DMS53 (cell line): ENCODE measurements around the gene FCHO2.

Source experiments
- DNase-seq: peaks from one replicate; lab custom pipeline; 2025; lab: John Stamatoyannopoulos, UW

The FCHO2 gene

DNA sequence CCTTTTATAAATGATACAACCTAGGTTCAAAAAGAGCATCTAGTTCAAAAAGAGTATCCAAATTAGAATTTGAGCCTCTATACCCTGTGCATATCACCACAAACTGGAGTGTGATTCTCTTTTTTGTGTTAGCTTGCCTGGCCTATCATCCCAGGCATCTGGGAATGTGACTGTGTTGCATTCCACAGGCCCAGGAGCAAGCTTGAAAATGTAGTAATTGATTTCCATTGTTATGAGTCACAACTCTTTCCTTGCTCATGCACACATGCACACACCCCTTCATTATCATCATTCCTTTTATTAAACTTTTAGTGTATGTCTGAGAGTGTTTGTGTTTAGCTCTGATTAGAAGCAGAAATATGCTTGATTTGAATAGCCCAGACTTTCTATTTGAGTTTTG lies 75.2 kb downstream of the FCHO2 start:
- no peak for DNase-seq

DNA sequence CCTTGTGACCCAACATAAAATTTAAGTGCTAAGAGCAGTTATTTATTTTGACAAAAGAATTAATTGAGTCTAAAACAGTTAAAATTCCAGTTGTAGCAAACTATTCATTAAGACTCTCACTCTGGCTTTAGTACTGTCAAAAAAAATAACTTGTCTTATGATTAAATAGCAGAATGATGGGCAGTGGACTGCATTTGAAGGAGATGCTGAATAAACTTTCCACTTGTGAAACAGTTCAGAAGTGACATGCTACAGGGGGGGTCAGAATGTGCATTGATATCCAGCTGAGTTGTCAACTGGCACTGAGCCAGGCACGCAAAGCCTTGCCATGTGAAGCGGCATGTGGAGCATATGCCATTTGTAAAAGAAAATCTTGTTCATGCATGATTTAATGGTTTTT lies 76.0 kb downstream of the FCHO2 start:
- no peak for DNase-seq

DNA sequence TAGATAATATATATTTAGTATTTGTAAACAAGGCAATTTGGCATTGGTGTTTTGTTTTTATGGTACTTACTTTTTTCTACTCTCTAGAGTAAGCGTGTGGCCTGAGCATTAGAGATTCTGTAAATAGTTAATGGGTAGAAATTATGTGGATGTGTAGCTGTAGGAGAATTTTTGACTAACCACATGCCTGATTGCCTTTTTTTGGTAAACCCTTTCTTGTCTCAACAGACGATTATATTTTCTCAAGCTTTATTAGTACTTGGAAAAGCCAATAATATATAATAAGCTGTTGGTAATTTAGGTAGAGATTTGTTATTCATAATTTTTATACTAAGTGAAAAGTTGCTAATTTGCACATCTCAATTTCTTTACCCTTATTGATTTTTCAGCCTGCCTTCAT lies 76.8 kb downstream of the FCHO2 start:
- no peak for DNase-seq

DNA sequence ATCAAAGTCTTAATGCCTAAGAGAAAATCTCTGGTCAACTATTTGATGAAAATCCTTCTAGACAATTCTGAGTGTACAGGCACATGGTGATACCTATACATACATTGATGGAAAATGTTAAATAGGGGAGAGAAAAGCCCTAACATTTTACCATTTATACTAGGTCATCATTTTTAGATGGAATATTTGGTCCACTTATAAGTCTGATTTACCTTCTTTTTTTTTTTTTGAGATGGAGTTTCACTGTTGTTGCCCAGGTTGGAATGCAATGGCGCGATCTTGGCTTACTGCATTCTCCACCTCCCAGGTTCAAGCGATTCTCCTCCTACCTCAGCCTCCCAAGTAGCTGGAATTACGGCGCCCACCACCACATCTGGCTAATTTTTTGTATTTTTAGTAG lies 81.7 kb downstream of the FCHO2 start:
- no peak for DNase-seq

DNA sequence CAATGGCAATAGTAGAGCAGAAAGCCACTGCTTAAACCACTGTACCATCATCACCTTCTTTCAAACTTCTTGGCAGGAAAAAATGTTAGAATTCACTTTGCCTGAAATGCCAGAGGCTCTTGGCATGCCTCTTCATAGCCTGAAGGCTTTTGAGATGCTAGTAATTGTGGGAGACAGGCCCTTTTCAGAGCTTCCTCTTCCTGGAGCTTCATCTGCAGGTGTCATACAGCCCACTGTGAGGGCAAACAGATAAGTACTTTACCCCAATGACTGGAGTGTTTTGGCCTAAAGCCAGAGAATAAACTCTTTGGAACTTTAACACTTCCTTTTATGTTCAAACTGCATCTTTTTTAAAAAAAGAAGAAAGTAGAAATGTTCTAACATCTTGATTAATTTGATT lies 83.2 kb downstream of the FCHO2 start:
- DNase-seq: peak; percentile 54

DNA sequence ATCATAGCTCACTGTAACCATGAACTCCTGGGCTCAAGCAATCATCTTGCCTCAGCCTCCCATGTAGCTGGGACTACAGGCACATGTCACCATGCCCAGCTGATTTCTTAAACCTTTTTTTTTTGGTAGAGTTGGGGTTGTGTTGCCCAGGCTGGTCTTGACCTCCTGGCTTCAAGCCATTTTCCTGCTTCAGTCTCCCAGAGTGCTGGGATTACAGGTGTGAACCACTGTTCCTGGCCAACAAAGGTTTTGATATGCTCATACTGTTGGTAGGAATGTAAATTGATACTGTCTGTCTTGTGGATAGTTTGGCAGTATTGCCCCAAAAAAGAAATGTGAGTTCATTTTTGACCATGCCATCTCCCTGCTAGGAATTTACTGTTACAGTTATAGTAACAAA lies 87.2 kb downstream of the FCHO2 start:
- DNase-seq: no peak

DNA sequence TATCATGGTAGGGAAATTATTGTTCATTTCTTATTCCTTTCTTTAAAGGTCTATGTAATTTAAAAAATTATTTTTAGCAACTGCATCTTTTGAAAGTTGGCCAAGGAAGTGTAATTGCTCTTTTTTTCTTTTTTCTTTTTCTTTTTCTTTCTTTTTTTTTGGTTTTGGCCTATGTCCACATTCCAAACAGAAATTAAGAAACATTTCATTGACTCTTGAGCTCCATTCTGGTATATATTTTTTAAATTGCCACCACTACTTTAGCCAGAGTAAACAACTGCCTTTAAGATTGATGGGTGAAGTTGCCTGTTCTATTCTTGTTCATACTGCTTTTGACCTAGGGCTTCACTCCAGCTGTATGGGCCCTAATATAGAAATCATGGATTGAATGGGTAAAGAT lies 88.7 kb downstream of the FCHO2 start:
- no peak for DNase-seq

DNA sequence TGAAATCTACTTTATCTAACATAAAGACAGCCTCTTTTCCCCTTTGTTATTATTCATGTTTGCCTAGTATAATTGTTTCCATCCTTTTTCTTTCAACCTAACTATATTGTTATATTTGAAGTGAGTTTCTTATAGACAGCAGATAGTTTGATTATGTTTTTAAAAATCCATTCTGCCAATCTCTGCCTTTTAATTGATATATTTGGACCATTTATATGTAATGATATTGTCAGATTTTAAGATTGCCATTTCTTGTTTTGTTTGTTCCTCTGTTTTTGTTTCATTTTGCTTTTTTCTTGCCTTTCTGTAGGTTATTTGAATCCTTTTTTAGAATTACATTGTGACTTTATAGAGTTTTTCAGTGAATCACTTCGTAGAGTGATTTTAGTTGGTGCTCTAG lies 89.8 kb downstream of the FCHO2 start:
- DNase-seq: no peak

DNA sequence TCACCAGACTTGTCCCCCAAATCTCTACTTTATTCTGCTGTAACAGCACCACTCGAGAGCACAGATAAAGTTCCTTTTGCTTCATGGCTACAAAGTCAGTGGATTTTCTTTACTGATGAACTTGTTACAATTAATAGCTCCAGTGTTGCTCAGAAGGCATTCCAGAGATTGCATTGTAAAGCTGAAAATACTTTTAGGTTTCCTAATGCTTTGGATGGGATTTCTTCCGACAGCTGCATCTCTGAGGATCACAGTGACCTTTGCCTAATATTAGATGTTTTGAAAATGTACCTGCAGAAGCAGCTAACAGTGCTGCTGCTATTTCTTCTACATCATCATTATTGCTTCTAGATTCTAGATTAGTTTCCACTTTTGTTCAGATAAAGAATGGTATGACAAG lies 105.8 kb downstream of the FCHO2 start:
- no peak for DNase-seq

DNA sequence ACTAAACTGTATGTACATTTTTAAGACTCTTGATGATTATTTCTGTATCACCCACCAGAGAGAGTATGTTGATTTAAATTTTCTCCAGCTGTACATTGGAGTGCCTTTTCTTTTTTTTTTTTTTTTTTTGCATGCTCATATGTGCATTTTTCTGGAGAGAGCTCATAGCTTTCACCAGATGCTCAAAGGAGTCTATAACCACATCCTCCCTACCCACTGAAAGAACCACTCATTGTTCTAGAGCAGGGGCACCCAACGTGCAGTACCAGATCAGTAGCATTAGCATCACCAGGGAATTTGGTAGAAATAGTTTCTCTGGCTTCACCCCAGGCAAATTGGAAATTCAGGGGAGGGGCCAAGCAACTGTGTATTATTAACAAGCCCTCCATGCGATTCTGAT lies 110.6 kb downstream of the FCHO2 start:
- DNase-seq: no peak

DNA sequence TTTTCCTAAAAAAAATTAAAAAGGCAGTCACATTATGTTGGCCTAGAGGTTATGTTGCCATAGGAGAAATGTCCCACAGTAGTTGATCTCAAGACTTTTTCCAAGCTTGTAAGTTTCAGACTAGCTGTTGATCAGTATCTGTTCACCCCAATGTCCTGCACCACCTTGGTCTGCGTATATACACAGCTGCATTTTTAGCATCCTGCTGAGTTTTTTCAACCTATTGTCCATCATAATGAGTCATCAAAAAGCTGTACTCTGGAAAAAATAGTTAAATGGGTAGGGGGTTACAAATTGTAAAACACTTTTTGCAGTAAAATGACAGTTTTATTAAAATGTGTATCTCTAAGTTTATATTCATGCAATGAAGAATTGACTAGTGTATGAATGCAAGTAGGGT lies 111.4 kb downstream of the FCHO2 start:
- DNase-seq: peak; percentile 26

DNA sequence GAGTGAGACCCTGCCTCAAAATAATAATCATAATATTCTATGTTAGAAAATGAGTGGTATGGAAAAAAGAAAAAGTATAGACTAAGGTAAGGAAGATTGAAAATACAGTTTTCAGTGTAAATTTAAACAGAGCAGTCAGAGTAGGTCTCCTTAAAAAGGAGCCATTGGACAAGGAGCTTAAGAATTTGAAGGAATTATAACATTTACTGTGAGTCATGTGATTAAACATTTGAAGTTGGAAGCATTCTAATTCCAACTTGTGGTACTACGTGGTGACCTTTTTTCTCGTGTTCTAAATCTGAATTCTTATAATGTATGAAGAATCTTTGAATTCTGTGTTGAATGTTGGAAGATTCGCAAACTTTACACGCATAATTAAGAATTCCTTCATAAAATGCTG lies 125.3 kb downstream of the FCHO2 start:
- DNase-seq: no peak

DNA sequence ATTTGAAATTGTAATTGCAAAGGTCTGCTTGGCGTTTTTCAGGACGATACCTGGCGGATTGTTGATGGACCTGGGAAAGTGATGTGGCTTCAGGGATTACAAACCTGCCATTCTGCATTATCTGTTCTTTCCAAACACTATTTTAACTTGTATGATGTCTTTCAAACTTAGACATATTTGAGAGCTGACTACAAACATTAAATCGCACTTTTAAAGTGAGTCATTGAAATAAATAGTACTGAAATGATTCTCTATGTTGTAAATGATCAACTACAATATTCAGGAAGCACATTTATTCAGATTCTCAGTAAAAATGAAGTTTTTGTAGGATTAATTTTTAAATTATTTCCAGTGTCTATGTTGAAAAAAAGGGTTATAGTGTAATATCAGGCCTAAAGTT lies 132.2 kb downstream of the FCHO2 start:
- no peak for DNase-seq

DNA sequence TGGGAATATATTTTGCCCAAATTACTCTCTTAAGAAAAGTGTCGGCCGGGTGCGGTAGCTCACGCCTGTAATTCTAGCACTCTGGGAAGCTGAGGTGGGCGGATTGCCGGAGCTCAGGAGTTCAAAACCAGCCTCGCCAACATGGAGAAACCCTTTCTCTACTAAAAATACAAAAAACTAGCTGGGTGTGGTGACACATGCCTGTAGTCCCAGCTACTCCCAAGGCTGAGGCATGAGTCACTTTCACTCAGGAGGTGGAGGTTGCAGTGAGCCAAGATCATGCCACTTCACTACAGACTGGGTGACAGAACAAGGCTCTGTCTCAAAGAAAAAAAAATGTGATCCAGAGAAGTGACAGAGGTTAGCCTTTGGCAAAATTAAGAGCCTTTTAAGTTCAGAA lies 138.1 kb downstream of the FCHO2 start:
- peak; percentile 26 for DNase-seq

DNA sequence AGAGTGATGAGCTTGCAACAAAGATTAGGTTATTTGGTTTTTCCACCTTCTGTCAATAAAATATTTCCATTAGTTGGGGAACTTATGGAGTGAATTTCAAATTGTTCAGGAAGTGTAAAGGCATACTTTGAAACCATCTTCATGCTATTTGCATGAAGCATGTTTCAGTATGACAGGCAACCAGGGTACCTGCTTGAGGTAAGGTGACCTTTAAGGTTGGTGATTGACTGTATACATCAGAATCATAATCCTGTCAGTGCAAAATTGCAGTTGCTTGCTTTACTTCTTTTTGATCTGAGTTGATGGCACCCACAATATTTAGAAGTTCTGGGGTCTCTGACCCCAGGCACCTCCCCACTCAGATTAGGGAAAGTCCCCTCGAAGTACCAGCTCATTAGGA lies 138.6 kb downstream of the FCHO2 start:
- DNase-seq: no peak

DNA sequence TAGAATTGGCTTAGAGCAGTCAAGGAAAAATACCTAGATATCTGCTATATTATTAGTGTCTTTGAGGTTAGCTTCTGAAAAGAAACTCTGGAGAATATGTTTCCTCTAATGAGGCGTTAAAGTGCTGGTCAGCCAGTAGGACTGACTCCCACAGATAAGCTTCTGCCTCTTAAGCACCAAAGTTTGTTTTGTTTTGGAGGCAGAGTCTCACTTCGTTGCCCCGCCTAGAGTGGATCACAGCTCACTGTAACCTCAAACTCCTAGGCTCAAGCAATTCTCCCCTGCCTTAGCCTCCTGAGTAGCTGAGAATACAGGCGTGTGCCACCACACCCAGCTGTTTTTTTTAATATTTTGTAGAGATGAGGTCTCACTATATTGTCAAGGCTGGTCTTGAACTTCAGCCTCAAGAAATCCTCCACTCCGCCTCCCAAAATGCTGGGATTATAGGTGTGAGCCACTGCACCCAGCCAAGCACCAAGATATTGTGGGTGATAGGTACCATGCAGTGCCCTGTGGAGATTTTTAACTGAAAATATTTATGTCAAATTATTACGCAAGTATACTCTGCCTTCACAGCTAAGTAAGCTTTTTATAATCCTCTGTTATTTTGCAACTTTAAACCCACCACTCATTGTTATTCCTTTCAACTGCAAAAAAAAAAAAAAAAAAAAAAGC lies 139.9 kb downstream of the FCHO2 start:
- DNase-seq: no peak

DNA sequence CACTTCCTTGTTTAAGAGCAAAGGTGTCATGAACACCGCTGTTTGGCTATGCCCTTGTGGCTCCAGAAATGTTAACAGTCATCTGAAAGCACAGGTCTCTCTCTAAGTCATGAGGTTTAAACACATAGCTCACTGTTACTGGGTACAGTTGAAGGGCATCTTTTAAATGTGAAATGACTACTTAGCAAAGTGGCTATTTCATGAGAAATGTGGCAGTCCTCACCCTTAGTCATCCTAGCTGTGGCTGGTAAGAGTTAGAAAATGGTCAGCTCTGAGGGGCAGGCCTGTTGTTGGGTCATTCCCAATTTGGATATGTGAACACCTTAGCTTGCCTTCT lies 140.4 kb downstream of the FCHO2 start:
- peak; percentile 25 for DNase-seq

DNA sequence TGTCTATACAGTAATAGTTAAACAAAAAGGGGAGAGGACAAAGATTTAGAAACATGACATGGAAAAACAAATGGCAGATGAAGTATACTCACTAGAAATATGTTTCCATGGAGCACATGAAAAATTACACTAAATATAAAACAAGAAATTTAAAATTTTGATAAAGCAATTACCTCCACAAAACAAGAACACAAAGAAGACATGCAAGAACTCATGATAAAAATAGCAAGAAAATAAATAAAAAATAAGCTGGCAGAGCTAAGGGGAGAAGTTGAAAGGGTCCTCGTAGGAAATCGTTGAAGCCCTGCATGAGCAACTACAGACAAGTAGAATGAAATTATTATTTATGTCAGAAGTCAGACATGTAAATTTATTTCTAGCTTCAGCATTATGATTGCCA lies 141.9 kb downstream of the FCHO2 start:
- no peak for DNase-seq

DNA sequence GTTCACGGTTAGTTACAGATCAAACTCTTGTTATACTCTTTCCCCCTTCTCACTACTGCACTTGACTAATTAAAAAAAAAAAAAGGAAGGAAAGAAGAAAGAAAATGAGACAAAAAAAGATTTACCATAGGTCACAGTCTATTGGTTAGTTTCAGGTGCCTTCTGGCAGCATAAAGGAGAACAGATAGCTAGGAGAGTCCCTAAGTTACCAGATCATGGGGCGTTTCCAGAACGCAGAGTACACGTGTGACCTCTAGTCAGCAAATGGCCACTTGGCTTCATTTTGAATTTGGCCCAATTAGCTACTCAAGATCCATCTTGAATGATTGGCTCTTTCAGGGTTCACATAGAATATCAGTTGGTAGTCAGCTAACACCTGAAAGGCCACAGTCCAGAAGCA lies 144.3 kb downstream of the FCHO2 start:
- no peak for DNase-seq

DNA sequence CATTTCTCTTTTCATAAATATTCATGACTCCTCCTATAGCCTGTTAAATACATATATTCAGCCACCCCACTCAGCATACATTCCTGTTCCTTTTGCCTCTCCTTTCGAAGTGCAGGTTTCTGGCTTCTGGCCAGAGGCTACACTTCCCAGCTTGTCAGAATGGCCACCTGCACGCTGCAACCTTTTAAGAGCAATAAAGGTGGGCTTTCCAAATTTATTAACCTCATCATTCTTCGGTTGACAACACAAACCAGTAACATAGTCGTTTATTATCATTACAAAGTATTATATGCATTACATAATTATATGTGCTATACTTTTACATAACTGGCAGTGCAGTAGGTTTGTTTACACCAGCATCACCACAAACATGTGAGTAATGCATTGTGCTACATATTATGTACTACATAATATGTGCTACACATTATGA lies 148.0 kb downstream of the FCHO2 start:
- DNase-seq: peak; percentile 25

DNA sequence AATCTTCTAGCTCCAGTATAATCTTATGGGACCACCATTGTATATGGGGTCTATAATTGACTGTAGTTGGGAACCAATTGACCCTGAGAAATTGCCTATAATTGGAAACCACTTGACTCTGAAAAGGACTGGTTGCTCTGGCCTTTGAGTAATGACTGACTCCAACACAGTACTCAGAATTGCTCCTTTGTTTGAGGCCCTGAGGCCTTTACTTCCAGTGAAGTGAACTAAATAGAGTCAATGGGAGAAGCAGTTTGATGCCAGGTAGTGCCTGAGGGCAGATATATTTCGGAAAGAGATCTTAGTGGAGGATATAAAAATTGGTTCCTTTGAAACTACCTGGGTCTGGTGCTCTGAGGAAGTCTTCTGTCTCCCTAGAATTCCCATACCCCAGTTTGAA lies 148.5 kb downstream of the FCHO2 start:
- DNase-seq: no peak

DNA sequence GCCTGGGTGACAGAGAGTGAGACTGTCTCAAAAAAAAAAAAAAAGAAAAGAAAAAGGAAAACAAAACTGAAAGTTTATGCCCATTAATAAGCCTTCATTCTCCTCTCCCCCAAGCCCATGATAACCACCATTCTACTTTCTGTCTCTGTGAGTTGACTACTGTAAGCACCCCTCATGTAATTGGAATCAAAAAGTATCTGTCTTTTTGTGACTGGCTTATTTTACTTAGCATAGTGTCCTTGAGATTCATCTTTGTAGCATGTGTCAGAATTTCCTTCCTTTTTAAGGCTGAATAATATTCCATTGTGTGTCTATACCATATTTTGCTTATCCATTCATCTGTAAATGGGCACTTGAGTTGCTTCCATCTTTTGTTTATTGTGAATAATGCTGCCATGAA lies 150.5 kb downstream of the FCHO2 start:
- no peak for DNase-seq

DNA sequence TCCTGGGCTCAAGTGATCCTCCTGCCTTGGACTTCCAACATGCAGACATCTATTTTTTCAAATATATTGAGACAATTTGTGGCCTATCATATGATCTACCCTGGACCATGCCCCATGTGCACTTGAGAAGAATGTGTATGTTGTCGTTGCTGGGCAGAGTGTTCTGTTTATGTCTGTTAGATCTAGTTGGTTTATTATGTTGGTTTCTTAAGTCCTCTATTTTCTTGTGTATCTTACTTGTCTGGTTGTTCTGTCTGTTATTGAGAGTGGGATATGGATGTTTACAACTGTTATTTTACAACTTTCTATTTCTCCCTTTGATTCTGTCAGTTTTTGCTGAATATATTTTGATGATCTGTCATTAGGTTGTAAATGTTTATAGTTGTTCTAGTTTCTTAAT lies 154.3 kb downstream of the FCHO2 start:
- DNase-seq: no peak

DNA sequence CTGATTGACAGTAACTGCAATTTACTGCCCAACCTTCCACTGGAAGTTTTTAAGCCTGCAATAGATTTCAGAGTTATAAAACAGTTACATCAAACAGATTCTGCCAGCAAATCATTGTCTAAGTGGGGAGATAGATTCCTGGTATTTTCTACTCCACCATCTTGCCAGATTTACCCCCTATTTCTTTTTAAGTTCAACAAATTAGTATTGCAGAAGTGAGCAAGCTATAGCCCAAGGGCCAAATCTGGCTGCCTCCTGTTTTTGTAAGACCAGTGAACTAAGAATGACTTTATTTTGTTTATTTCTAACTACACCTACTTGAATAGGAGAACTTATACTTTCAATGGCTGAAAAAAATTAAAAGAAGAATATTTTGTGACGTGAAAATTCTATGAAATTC lies 155.7 kb downstream of the FCHO2 start:
- DNase-seq: no peak

DNA sequence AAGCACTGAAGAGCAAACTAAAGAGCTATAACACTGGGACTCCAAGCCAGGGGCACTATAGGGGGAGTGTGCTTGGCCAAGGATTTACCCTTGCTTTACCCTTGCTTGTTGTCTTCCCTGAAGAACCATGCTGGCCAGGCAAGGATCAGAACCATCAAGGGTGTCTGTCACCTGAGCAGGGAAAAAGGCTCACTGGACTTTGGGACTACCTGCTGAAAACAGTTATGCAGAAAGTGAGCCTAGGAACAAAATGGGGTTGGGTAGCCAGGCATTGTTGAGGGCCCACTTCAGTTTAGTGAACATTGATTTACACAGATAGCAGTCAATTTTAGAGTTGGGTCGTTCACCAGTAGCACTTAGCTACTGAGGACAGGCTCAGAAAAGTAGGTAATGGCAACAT lies 156.5 kb downstream of the FCHO2 start:
- DNase-seq: no peak
